HL-60 (cell line): ENCODE data around the gene CREB5.

Experiments
- DNase-seq, 2 experiments: peaks; one replicate each; pipeline ENCODE4 v3.0.0-alpha.2; 2010 to 2020; ENCODE audit warnings: low read depth in 1 of 2, low spot score in 1 of 2
- H3K27ac ChIP-seq: fragments of 250-450 bp; sonication (Bioruptor Pico); replicated peaks from 2 replicates; pipeline ENCODE4 v1.5.1; 2020; ENCODE audit warnings: mild to moderate bottlenecking, moderate library complexity
- H3K27me3 ChIP-seq: fragments of 250-450 bp; sonication (Bioruptor Pico); 2 replicates; pipeline ENCODE4 v1.5.1; 2021; ENCODE audit warnings: mild to moderate bottlenecking, moderate library complexity; ENCODE audit not compliant: insufficient read depth, poor library complexity, severe bottlenecking
- H3K4me3 ChIP-seq: replicated peaks from 2 replicates; pipeline ENCODE4 v1.5.1; 2011; ENCODE audit warnings: mild to moderate bottlenecking, control low read depth, low read length; ENCODE audit not compliant: insufficient read depth
- CTCF ChIP-seq: IDR thresholded peaks from one replicate; pipeline ENCODE4 v1.5.1; 2011; ENCODE audit warnings: low read length, control low read depth, inconsistent platforms; ENCODE audit not compliant: insufficient read depth
- GABPA ChIP-seq: IDR thresholded peaks from 2 replicates; pipeline ENCODE4 v1.6.1; 2012; ENCODE audit warnings: low read depth
- POLR2AphosphoS5 ChIP-seq: IDR thresholded peaks from 2 replicates; pipeline ENCODE4 v1.6.1; 2012; ENCODE audit warnings: low read depth
- REST ChIP-seq: IDR thresholded peaks from 2 replicates; pipeline ENCODE4 v1.6.1; 2012; ENCODE audit warnings: low read depth; ENCODE audit not compliant: insufficient replicate concordance
- SPI1 ChIP-seq: IDR thresholded peaks from 2 replicates; pipeline ENCODE4 v1.6.1; 2012; ENCODE audit warnings: low read depth, mild to moderate bottlenecking, borderline replicate concordance

CREB5 gene

GRCh38 chr7:28705350-28705749, 293.0 kb downstream of the CREB5 start:
- Histone ChIP-seq H3K4me3 (no peak overlapping the region), H3K27ac (no peak overlapping the region), H3K27me3 (no peaks in the 10 kb centered on the region)
- TF ChIP-seq REST (no peak), POLR2AphosphoS5 (no peak), SPI1 (no peak), GABPA (no peak), CTCF (no peak)
- DNase-seq = no peak

GRCh38 chr7:28706584-28706983, 294.3 kb downstream of the CREB5 start:
- H3K4me3 ChIP-seq = no peak overlapping the region
- no peak for TF ChIP-seq REST
- TF ChIP-seq SPI1 = no peak
- DNase-seq = no peak
- H3K27me3 ChIP-seq = no peaks in the 10 kb centered on the region
- no peak overlapping the region for H3K27ac ChIP-seq

- Histone ChIP-seq H3K27ac (no peak overlapping the region), H3K4me3 (no peak overlapping the region), H3K27me3 (no peaks in the 10 kb centered on the region)
- DNase-seq = no peak
- TF ChIP-seq SPI1 (no peak), REST (no peak), CTCF (no peak), POLR2AphosphoS5 (no peak), GABPA (no peak)
These were observed 295.0 kb downstream of the CREB5 start for GRCh38 chr7:28707291-28707690.
